ENCODE results near the gene AJM1. TPM values are rescaled to one million over a fixed set of nuclear protein-coding genes. Genes with fewer than 3 reads are reported as not detected.

Gene AJM1
- total RNA-seq, 1 experiment from 2014 or later: 3.6 TPM

DNA sequence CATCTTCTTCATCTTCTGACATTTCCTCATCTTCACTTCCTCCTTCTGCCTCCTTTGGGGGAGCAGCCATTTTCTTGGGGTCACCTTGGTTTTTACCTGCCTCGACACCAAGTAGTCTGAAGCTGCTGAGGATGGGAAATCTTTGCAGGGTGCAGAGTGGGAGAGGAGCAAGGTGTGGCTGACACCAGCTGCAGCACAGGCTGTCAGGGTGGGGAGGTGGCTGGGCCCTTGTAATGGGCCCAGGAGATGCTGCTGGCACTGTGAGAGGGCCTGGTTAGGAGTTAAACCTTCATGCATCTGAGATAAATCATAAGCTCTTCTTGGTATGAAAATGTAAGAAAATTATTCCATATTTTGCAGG is 26.9 kb upstream of the AJM1 start:
- Histone ChIP-seq H3K4me3 (ENCODE audit: low read depth, low read length) (no peak overlapping the region), H3K36me3 (ENCODE audit: control insufficient read depth, insufficient read depth, low read length) (peaks cover 4% of the 10 kb centered on the region), H3K4me1 (no peaks in the 10 kb centered on the region), H3K27me3 (replicated peaks; ENCODE audit: control insufficient read depth, insufficient read depth, low read length) (no peaks in the 10 kb centered on the region), H3K9me3 (no peaks in the 10 kb centered on the region)
- intact Hi-C loops (cut with micrococcal nuclease; ENCODE audit: unreplicated experiment): no loop called here
- no peaks in the 10 kb centered on the region for H3K9me3 Mint-ChIP-seq (ENCODE audit: unreplicated experiment)
- no TSS peak for BruUV-seq (replicated peaks)
- H3K27ac Mint-ChIP-seq (ENCODE audit: unreplicated experiment): no peak overlapping the region
- no peaks in the 10 kb centered on the region for H3K27me3 Mint-ChIP-seq (ENCODE audit: insufficient read depth, unreplicated experiment)
- ChIA-PET CTCF (interaction anchor here (0.5 to 1.2 kb wide), 2 partner anchors 27 to 219 kb away, joined by 3 read pairs; partner anchors contain the start of gene AJM1), POLR2A (no interaction called here)
- no peak overlapping the region for H3K4me3 Mint-ChIP-seq (ENCODE audit: unreplicated experiment)
- DNase-seq: no peak
- peaks cover 7% of the 10 kb centered on the region for H3K4me1 Mint-ChIP-seq (ENCODE audit: low read depth, unreplicated experiment)
- peaks cover 87% of the 10 kb centered on the region for H3K36me3 Mint-ChIP-seq (ENCODE audit: insufficient read depth, unreplicated experiment)
- TF ChIP-seq, protein P1, sequence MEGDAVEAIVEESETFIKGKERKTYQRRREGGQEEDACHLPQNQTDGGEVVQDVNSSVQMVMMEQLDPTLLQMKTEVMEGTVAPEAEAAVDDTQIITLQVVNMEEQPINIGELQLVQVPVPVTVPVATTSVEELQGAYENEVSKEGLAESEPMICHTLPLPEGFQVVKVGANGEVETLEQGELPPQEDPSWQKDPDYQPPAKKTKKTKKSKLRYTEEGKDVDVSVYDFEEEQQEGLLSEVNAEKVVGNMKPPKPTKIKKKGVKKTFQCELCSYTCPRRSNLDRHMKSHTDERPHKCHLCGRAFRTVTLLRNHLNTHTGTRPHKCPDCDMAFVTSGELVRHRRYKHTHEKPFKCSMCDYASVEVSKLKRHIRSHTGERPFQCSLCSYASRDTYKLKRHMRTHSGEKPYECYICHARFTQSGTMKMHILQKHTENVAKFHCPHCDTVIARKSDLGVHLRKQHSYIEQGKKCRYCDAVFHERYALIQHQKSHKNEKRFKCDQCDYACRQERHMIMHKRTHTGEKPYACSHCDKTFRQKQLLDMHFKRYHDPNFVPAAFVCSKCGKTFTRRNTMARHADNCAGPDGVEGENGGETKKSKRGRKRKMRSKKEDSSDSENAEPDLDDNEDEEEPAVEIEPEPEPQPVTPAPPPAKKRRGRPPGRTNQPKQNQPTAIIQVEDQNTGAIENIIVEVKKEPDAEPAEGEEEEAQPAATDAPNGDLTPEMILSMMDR (IDR thresholded peaks at IDR 0.05; ENCODE audit: insufficient read depth in 1 of 2, low read depth in 1 of 2, low read length in 1 of 2, severe bottlenecking in 1 of 2, unreplicated experiment in 1 of 2): no peak

GRCh38 chr9:136820971-136821825 is 21.1 kb upstream of the AJM1 start:
- Mint-ChIP-seq H3K9me3 (ENCODE audit: unreplicated experiment) (no peaks in the 10 kb centered on the region), H3K27ac (ENCODE audit: unreplicated experiment) (no peak overlapping the region), H3K4me1 (ENCODE audit: low read depth, unreplicated experiment) (no peaks in the 10 kb centered on the region), H3K36me3 (ENCODE audit: insufficient read depth, unreplicated experiment) (peaks cover 84% of the 10 kb centered on the region), H3K27me3 (ENCODE audit: insufficient read depth, unreplicated experiment) (no peaks in the 10 kb centered on the region), H3K4me3 (ENCODE audit: unreplicated experiment) (no peak overlapping the region)
- no peak for DNase-seq
- TF ChIP-seq, protein P1 (IDR thresholded peaks at IDR 0.05; ENCODE audit: insufficient read depth in 1 of 2, low read depth in 1 of 2, low read length in 1 of 2, severe bottlenecking in 1 of 2, unreplicated experiment in 1 of 2): no peak
- Histone ChIP-seq H3K27me3 (replicated peaks; ENCODE audit: control insufficient read depth, insufficient read depth, low read length) (no peaks in the 10 kb centered on the region), H3K4me1 (no peaks in the 10 kb centered on the region), H3K36me3 (ENCODE audit: control insufficient read depth, insufficient read depth, low read length) (no peaks in the 10 kb centered on the region; the same call in 1 of the 2 replicates), H3K9me3 (no peaks in the 10 kb centered on the region), H3K4me3 (ENCODE audit: low read depth, low read length) (no peak overlapping the region)
- CTCF ChIA-PET: no interaction called here
- BruUV-seq (replicated peaks): no TSS peak
- POLR2A ChIA-PET: no interaction called here
- intact Hi-C loops (cut with micrococcal nuclease; ENCODE audit: unreplicated experiment): no loop called here

GRCh38 chr9:136821826-136822544 is 20.3 kb upstream of the AJM1 start:
- TF ChIP-seq, protein P1 (IDR thresholded peaks at IDR 0.05; ENCODE audit: insufficient read depth in 1 of 2, low read depth in 1 of 2, low read length in 1 of 2, severe bottlenecking in 1 of 2, unreplicated experiment in 1 of 2): no peak
- ChIA-PET CTCF (interaction anchor here (0.6 to 1.8 kb wide), 3 partner anchors 20 to 245 kb away, joined by 4 to 8 read pairs (median 4); partner anchors contain the start of gene AJM1), POLR2A (no interaction called here)
- Histone ChIP-seq H3K36me3 (ENCODE audit: control insufficient read depth, insufficient read depth, low read length) (no peaks in the 10 kb centered on the region; the same call in 1 of the 2 replicates), H3K4me1 (no peaks in the 10 kb centered on the region), H3K9me3 (no peaks in the 10 kb centered on the region), H3K27me3 (replicated peaks; ENCODE audit: control insufficient read depth, insufficient read depth, low read length) (no peaks in the 10 kb centered on the region), H3K4me3 (ENCODE audit: low read depth, low read length) (no peak overlapping the region)
- intact Hi-C loops (cut with micrococcal nuclease; ENCODE audit: unreplicated experiment): no loop called here
- no peaks in the 10 kb centered on the region for H3K9me3 Mint-ChIP-seq (ENCODE audit: unreplicated experiment)
- H3K27ac Mint-ChIP-seq (ENCODE audit: unreplicated experiment): no peak overlapping the region
- H3K4me3 Mint-ChIP-seq (ENCODE audit: unreplicated experiment): no peak overlapping the region
- DNase-seq: no peak
- H3K36me3 Mint-ChIP-seq (ENCODE audit: insufficient read depth, unreplicated experiment): peaks cover 78% of the 10 kb centered on the region
- H3K4me1 Mint-ChIP-seq (ENCODE audit: low read depth, unreplicated experiment): no peaks in the 10 kb centered on the region
- no peaks in the 10 kb centered on the region for H3K27me3 Mint-ChIP-seq (ENCODE audit: insufficient read depth, unreplicated experiment)
- no TSS peak for BruUV-seq (replicated peaks)
